HepG2 (cell line): ENCODE measurements around the gene FHDC1. TPM values are rescaled to one million over a fixed set of nuclear protein-coding genes. Genes with fewer than 3 reads are reported as not detected.

Experiments
- ATAC-seq: fragments of 200-7000 bp; cut with Tn5 transposase; 3 replicates; pipeline ENCODE4 v1.9.1; 2020; ENCODE audit warnings: mild to moderate bottlenecking, moderate library complexity
- BruUV-seq: library from RNA; stranded (reverse); fragments of 400-500 nt; replicated peaks from 2 replicates; lab custom pipeline; 2021; lab: Mats Ljungman, UMichigan
- CTCF ChIA-PET: fragments of 300-600 bp; formaldehyde crosslinking; extraction: SDS; loops from one replicate; lab custom pipeline; 2021; ENCODE audit warnings: low total read pairs, inconsistent platforms, low intra/inter-chr PET ratio; lab: Yijun Ruan, JAX
- POLR2A ChIA-PET: fragments of 350-600 bp; sonication (Branson Sonifier 250); formaldehyde crosslinking; loops from one replicate; lab custom pipeline; 2020; ENCODE audit warnings: antibody characterized with exemption, inconsistent platforms; lab: Yijun Ruan, JAX
- DNase-seq: peaks from one replicate; pipeline ENCODE4 v3.0.0-alpha.2; 2015; ENCODE audit warnings: low spot score
- FAIRE-seq: peaks from 3 replicates; lab custom pipeline; 2011; peaks lifted over from hg19 to GRCh38; lab: Jason Lieb, UNC
- H2AFZ ChIP-seq: one replicate; pipeline ENCODE4 v1.6.1; 2011; ENCODE audit warnings: low read length, inconsistent platforms
- H3K27ac ChIP-seq: fragments of 300-600 bp; 3 replicates; pipeline ENCODE4 v1.8.0; 2011; ENCODE audit warnings: mixed run types, mild to moderate bottlenecking, mixed read lengths, low read length, inconsistent platforms; ENCODE audit not compliant: insufficient read depth; ENCODE audit errors: extremely low read length
- H3K27me3 ChIP-seq, 2 experiments: fragments of 200-600 bp in 1 of 2; 2 replicates in 1 of 2; 3 replicates in 1 of 2; pipeline versions ENCODE4 v1.6.0 to v1.8.0; 2011; ENCODE audit warnings: low read length in 2 of 2, mild to moderate bottlenecking in 2 of 2, moderate library complexity in 2 of 2, inconsistent platforms in 1 of 2; ENCODE audit not compliant: insufficient read depth in 2 of 2, control insufficient read depth in 1 of 2
- H3K36me3 ChIP-seq, 2 experiments: fragments of 200-600 bp in 1 of 2; replicated peaks in 1 of 2; 2 replicates in 1 of 2; 3 replicates in 1 of 2; pipeline versions ENCODE4 v1.5.1 to v1.8.0; 2011; ENCODE audit warnings: low read length in 2 of 2, inconsistent platforms in 1 of 2; ENCODE audit not compliant: insufficient read depth in 2 of 2, control insufficient read depth in 1 of 2
- H3K4me1 ChIP-seq: 2 replicates; pipeline ENCODE4 v1.5.1; 2012; ENCODE audit warnings: low read length, inconsistent platforms; ENCODE audit not compliant: insufficient read depth
- H3K4me2 ChIP-seq: 2 replicates; pipeline ENCODE4 v1.6.0; 2011; ENCODE audit warnings: low read depth, low read length, inconsistent platforms
- H3K4me3 ChIP-seq, 3 experiments: fragments of 200-600 bp in 1 of 3; sonication (generic), shearing (Covaris generic) in 1 of 3; replicated peaks in 1 of 3; 2 replicates each; pipeline ENCODE4 v1.5.1; 2011 to 2016; ENCODE audit warnings: low read length in 3 of 3, inconsistent platforms in 2 of 3, low read depth in 2 of 3, mild to moderate bottlenecking in 2 of 3, control low read depth in 1 of 3, mixed read lengths in 1 of 3; ENCODE audit not compliant: insufficient read depth in 1 of 3
- H3K79me2 ChIP-seq: one replicate; pipeline ENCODE4 v1.6.1; 2011; ENCODE audit warnings: low read length, inconsistent platforms; ENCODE audit not compliant: insufficient read depth
- H3K9ac ChIP-seq: 2 replicates; pipeline ENCODE4 v1.6.0; 2011; ENCODE audit warnings: mild to moderate bottlenecking, low read depth, low read length, inconsistent platforms; ENCODE audit not compliant: insufficient read depth
- H3K9me3 ChIP-seq: 2 replicates; pipeline ENCODE4 v1.5.1; 2012; ENCODE audit warnings: mild to moderate bottlenecking, low read length
- H4K20me1 ChIP-seq: 2 replicates; pipeline ENCODE4 v1.6.0; 2011; ENCODE audit warnings: inconsistent platforms, mild to moderate bottlenecking, low read length, moderate library complexity; ENCODE audit not compliant: insufficient read depth
- ATF1 ChIP-seq: IDR thresholded peaks from 2 replicates; pipeline ENCODE4 v1.6.1; 2016; ENCODE audit warnings: mild to moderate bottlenecking, control low read depth
- CHD2 ChIP-seq: IDR thresholded peaks from 2 replicates; pipeline ENCODE4 v1.6.1; 2011; ENCODE audit warnings: low read depth, low read length, improper control_type of control experiment
- HES4 ChIP-seq: sonication (generic); formaldehyde crosslinking; IDR thresholded peaks from 2 replicates; pipeline ENCODE4 v1.9.0; 2021; ENCODE audit warnings: mild to moderate bottlenecking, missing genetic modification reagents, borderline replicate concordance
- KDM4B ChIP-seq: sonication (generic); formaldehyde crosslinking; IDR thresholded peaks from 2 replicates; pipeline ENCODE4 v1.4.0; 2020; ENCODE audit warnings: missing genetic modification reagents
- PHB2 ChIP-seq: fragments of 450-650 bp; IDR thresholded peaks from 2 replicates; pipeline ENCODE4 v1.6.1; 2018; ENCODE audit not compliant: partially characterized antibody
- POGZ ChIP-seq: sonication (generic); formaldehyde crosslinking; IDR thresholded peaks from 2 replicates; pipeline ENCODE4 v1.4.0; 2020; ENCODE audit warnings: mild to moderate bottlenecking, missing genetic modification reagents
- RARG ChIP-seq: sonication (generic); formaldehyde crosslinking; IDR thresholded peaks from 2 replicates; pipeline ENCODE4 v1.4.0; 2020; ENCODE audit warnings: low read depth, mild to moderate bottlenecking, missing genetic modification reagents
- REL ChIP-seq: sonication (generic); formaldehyde crosslinking; conservative IDR thresholded peaks from 2 replicates; pipeline ENCODE4 v1.8.0; 2022; ENCODE audit warnings: mild to moderate bottlenecking, missing genetic modification reagents, moderate library complexity
- RFX1 ChIP-seq: fragments of 450-650 bp; IDR thresholded peaks from 2 replicates; pipeline ENCODE4 v1.6.1; 2017
- THRA ChIP-seq: sonication (generic); formaldehyde crosslinking; IDR thresholded peaks from 2 replicates; pipeline ENCODE4 v1.4.0; 2020; ENCODE audit warnings: missing genetic modification reagents, borderline replicate concordance
- ZBTB3 ChIP-seq: sonication (generic); formaldehyde crosslinking; IDR thresholded peaks from 2 replicates; pipeline ENCODE4 v1.4.0; 2020; ENCODE audit warnings: low read depth, mild to moderate bottlenecking, moderate library complexity, missing genetic modification reagents, borderline replicate concordance
- ZNF160 ChIP-seq: sonication (generic); formaldehyde crosslinking; IDR thresholded peaks from 2 replicates; pipeline ENCODE4 v1.8.0; 2022; ENCODE audit warnings: mild to moderate bottlenecking, inconsistent platforms, missing genetic modification reagents
- ZNF720 ChIP-seq: sonication (generic); formaldehyde crosslinking; IDR thresholded peaks from 2 replicates; pipeline ENCODE4 v1.4.0; 2020; ENCODE audit warnings: missing genetic modification reagents
- whole genome bisulfite sequencing: methylation state at CpG from one replicate; pipeline ENCODE4 v1.1.6; 2017; ENCODE audit warnings: low lambda C conversion rate; 5-methylcytosine and 5-hydroxymethylcytosine counted together
- in situ Hi-C: cut with HindIII; loops from 2 replicates; pipeline ENCODE4 v1.10.0; 2017; ENCODE audit warnings: low pct_unique_long_range_greater_than_20kb; ENCODE audit not compliant: extremely low pct_ligation_motif_present
- intact Hi-C: fragments of 100-400 bp; cut with micrococcal nuclease; formaldehyde crosslinking; loops from one replicate; pipeline ENCODE4 v1.10.0; 2022; ENCODE audit not compliant: unreplicated experiment
- polyA plus RNA-seq, 8 experiments: library from polyadenylated mRNA; depleted of rRNA in 3 of 8; stranded (reverse) in 7 of 8; unstranded in 1 of 8; fragments of >200 nt; fragmentation: Illumina TruSeq in 4 of 8; extraction: Trizol in 4 of 8; gene quantifications; 2 replicates each; pipeline versions ENCODE4 v1.2.1 to v1.2.3, GENCODE V29; 2011 to 2016; ENCODE audit warnings: low read depth in 4 of 8, missing spikeins in 1 of 8, mixed read lengths in 1 of 8; ENCODE audit not compliant: insufficient read depth in 1 of 8
- total RNA-seq, 5 experiments: library from RNA; depleted of rRNA; stranded (reverse); fragments of >200 nt; fragmentation: Illumina TruSeq; extraction: Trizol; gene quantifications; 2 replicates each; pipeline ENCODE4 v1.2.3, GENCODE V29; 2016; ENCODE audit warnings: low read depth in 1 of 5

Gene FHDC1
- total and polyA plus RNA-seq, 2 of the 13 experiments (the other 11 are each of a cell fraction or from before 2014, with no cell fraction given), result 0.07 to 0.15 TPM

GRCh38 chr4:152989554-152989970 lies 53.4 kb downstream of the FHDC1 start (continued):
- no peak for TF ChIP-seq ATF1

GRCh38 chr4:152990471-152991131 lies 54.5 kb downstream of the FHDC1 start:
- no peak overlapping the region for H3K9ac ChIP-seq
- no peaks in the 10 kb centered on the region for H3K9me3 ChIP-seq
- H2AFZ ChIP-seq, result no peak overlapping the region
- no peaks in the 10 kb centered on the region for H4K20me1 ChIP-seq
- H3K4me3 ChIP-seq, result no peak overlapping the region
- in situ Hi-C loops, result no loop called here
- DNase-seq (no peak), FAIRE-seq (no peak), ATAC-seq (no peak)
- BruUV-seq, result no TSS peak
- peaks cover 8% of the 10 kb centered on the region; the same call in 1 of the 2 replicates for H3K4me1 ChIP-seq
- ChIA-PET CTCF (no interaction called here), POLR2A (no interaction called here)
- no peaks in the 10 kb centered on the region for H3K79me2 ChIP-seq
- no peak for TF ChIP-seq ZNF160
- no peak for TF ChIP-seq ZBTB3 (CRISPR knock-in tag)
- no peak for TF ChIP-seq THRA
- no peak for TF ChIP-seq POGZ (CRISPR knock-in tag)
- no peak for TF ChIP-seq ZNF720
- TF ChIP-seq KDM4B, result no peak
- no peak for TF ChIP-seq HES4 (CRISPR knock-in tag)
- TF ChIP-seq CHD2, result no peak
- TF ChIP-seq PHB2, result no peak
- TF ChIP-seq RFX1, result no peak
- TF ChIP-seq REL (CRISPR knock-in tag), result no peak
- TF ChIP-seq RARG (CRISPR knock-in tag), result no peak
- H3K27me3 ChIP-seq, result peaks cover 1 to 7% of the 10 kb centered on the region in 2 experiments; a peak in 3 of 5 replicates
- 40% methylated on average over 3 of the region's 8 CpGs for whole genome bisulfite sequencing
- H3K4me2 ChIP-seq, result no peak overlapping the region
- H3K27ac ChIP-seq, result no peak overlapping the region
- intact Hi-C loops, result no loop called here
- no peaks in the 10 kb centered on the region for H3K36me3 ChIP-seq
